ENCODE results near the gene TAF11L2.
"Not testable (repeated sequence)": the region's sequence is repeated elsewhere in the genome, so short reads cannot be mapped to it uniquely, and the experiment has no call there.

GRCh38 chr5:17518067-17518466 lies 20.0 kb downstream of the TAF11L2 start, which contains the start of gene TAF11L3:
- TF ChIP-seq YY1 (IDR thresholded peaks at IDR 0.05; ENCODE audit: low read depth); MAX (IDR thresholded peaks at IDR 0.05; ENCODE audit: low read depth); NRF1 (IDR thresholded peaks at IDR 0.05; ENCODE audit: low read depth, low read length); POLR2AphosphoS5 (IDR thresholded peaks at IDR 0.05; ENCODE audit: low read depth, low read length): not testable (repeated sequence)
- TF ChIP-seq, protein P1, sequence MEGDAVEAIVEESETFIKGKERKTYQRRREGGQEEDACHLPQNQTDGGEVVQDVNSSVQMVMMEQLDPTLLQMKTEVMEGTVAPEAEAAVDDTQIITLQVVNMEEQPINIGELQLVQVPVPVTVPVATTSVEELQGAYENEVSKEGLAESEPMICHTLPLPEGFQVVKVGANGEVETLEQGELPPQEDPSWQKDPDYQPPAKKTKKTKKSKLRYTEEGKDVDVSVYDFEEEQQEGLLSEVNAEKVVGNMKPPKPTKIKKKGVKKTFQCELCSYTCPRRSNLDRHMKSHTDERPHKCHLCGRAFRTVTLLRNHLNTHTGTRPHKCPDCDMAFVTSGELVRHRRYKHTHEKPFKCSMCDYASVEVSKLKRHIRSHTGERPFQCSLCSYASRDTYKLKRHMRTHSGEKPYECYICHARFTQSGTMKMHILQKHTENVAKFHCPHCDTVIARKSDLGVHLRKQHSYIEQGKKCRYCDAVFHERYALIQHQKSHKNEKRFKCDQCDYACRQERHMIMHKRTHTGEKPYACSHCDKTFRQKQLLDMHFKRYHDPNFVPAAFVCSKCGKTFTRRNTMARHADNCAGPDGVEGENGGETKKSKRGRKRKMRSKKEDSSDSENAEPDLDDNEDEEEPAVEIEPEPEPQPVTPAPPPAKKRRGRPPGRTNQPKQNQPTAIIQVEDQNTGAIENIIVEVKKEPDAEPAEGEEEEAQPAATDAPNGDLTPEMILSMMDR (IDR thresholded peaks at IDR 0.05), result not testable (repeated sequence)

Measured in SK-N-SH (cell line).